ENCODE data around the gene EVX1. TPM values are rescaled to one million over a fixed set of nuclear protein-coding genes. Genes with fewer than 3 reads are reported as not detected.

The EVX1 gene
- total RNA-seq, 1 experiment from 2014 or later, result not detected

- H2AFZ ChIP-seq (ENCODE audit: low read length), result no peak overlapping the region
- H2BK20ac ChIP-seq (ENCODE audit: low read depth, low read length, poor library complexity, severe bottlenecking), result no peak overlapping the region
- Mint-ChIP-seq H3K9me3 (peaks cover 3 to 14% of the 10 kb centered on the region in 2 experiments; a peak in 2 of 5 replicates), H3K27me3 (ENCODE audit: low read depth) (peaks cover 95% of the 10 kb centered on the region), H3K36me3 (ENCODE audit: insufficient read depth in 1 of 3, low read depth in 3 of 3) (no peaks in the 10 kb centered on the region; a peak in 1 of 7 replicates), H3K27ac (no peak overlapping the region), H3K4me3 (no peak overlapping the region; a peak in 1 of 5 replicates), H3K4me1 (peaks cover 2 to 16% of the 10 kb centered on the region in 2 experiments)
- no peak overlapping the region for H3K4me2 ChIP-seq (ENCODE audit: insufficient read depth, insufficient read length, low read length)
- H3T11ph ChIP-seq (ENCODE audit: low read length), result no peak overlapping the region
- H3K4ac ChIP-seq (ENCODE audit: low read depth, low read length), result no peak overlapping the region
- no peak overlapping the region for H2AK5ac ChIP-seq (ENCODE audit: insufficient read length, low read length)
- H3K56ac ChIP-seq (ENCODE audit: insufficient read length, low read depth, low read length), result no peak overlapping the region
- no peaks in the 10 kb centered on the region for H3K4me1 ChIP-seq (ENCODE audit: insufficient read depth, low read length)
- H3K79me1 ChIP-seq (ENCODE audit: insufficient read depth, low read depth, low read length, poor library complexity, severe bottlenecking), result no peaks in the 10 kb centered on the region
- no peak overlapping the region for H3K14ac ChIP-seq (ENCODE audit: insufficient read depth, low read length)
- peak; percentile 72 for DNase-seq
- no peak overlapping the region for H3K23ac ChIP-seq (ENCODE audit: insufficient read length, low read depth, low read length)
- H4K20me1 ChIP-seq (ENCODE audit: control insufficient read depth, insufficient read depth, insufficient read length), result no peaks in the 10 kb centered on the region
- no peak overlapping the region for H4K91ac ChIP-seq (ENCODE audit: insufficient read length, low read depth, low read length)
- H4K8ac ChIP-seq (replicated peaks; ENCODE audit: insufficient read length, low read depth, low read length), result no peak overlapping the region
- no CpG with 5 or more reads among the region's 6 CpGs for WGBS (ENCODE audit: extremely low coverage, insufficient read length, low lambda C conversion rate)
- H3K18ac ChIP-seq (ENCODE audit: insufficient read length, low read depth, low read length), result no peak overlapping the region
- no peaks in the 10 kb centered on the region for H3K79me2 ChIP-seq (ENCODE audit: insufficient read depth, low read length)
- no peak overlapping the region for H2BK120ac ChIP-seq (ENCODE audit: low read depth, low read length, poor library complexity, severe bottlenecking)
- no peaks in the 10 kb centered on the region for H3K9me3 ChIP-seq (ENCODE audit: control insufficient read depth, low read depth, low read length)
- no peak overlapping the region for H3K9ac ChIP-seq (ENCODE audit: extremely low read depth, insufficient read length, low read length)
- no peak overlapping the region for H4K5ac ChIP-seq (ENCODE audit: insufficient read length, low read depth, low read length)
- no peak overlapping the region for H2BK12ac ChIP-seq (ENCODE audit: insufficient read length, low read depth, low read length)
- H2BK15ac ChIP-seq (ENCODE audit: low read depth, low read length), result no peak overlapping the region
- peaks cover 85% of the 10 kb centered on the region for H3K27me3 ChIP-seq (ENCODE audit: insufficient read depth, low read length)
- no peaks in the 10 kb centered on the region for H3K23me2 ChIP-seq (ENCODE audit: insufficient read length, low read depth, low read length, poor library complexity, severe bottlenecking)
- no peak overlapping the region for H3K27ac ChIP-seq (ENCODE audit: insufficient read length, low read depth, low read length)
- no peak overlapping the region for H2BK5ac ChIP-seq (ENCODE audit: insufficient read length, low read length)
- TF ChIP-seq, protein P1, sequence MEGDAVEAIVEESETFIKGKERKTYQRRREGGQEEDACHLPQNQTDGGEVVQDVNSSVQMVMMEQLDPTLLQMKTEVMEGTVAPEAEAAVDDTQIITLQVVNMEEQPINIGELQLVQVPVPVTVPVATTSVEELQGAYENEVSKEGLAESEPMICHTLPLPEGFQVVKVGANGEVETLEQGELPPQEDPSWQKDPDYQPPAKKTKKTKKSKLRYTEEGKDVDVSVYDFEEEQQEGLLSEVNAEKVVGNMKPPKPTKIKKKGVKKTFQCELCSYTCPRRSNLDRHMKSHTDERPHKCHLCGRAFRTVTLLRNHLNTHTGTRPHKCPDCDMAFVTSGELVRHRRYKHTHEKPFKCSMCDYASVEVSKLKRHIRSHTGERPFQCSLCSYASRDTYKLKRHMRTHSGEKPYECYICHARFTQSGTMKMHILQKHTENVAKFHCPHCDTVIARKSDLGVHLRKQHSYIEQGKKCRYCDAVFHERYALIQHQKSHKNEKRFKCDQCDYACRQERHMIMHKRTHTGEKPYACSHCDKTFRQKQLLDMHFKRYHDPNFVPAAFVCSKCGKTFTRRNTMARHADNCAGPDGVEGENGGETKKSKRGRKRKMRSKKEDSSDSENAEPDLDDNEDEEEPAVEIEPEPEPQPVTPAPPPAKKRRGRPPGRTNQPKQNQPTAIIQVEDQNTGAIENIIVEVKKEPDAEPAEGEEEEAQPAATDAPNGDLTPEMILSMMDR (conservative IDR thresholded peaks at IDR 0.05), result peak; percentile 94
These were observed 46.3 kb upstream of the EVX1 start for GRCh38 chr7:27196287-27196767.
